Mucosa of stomach (tissue), 1 donor: ENCODE data around the gene CACNA1E.

ENCODE experiments used
- H3K27me3 ChIP-seq: one replicate; pipeline ENCODE4 v1.7.0; 2013; ENCODE audit warnings: mild to moderate bottlenecking, low read length; ENCODE audit not compliant: control insufficient read depth, insufficient read depth
- H3K36me3 ChIP-seq: one replicate; pipeline ENCODE4 v1.7.0; 2013; ENCODE audit warnings: low read length; ENCODE audit not compliant: control insufficient read depth, insufficient read depth
- H3K4me1 ChIP-seq: one replicate; pipeline ENCODE4 v1.7.0; 2013; ENCODE audit warnings: mild to moderate bottlenecking, low read length; ENCODE audit not compliant: control insufficient read depth, insufficient read depth
- H3K4me3 ChIP-seq: one replicate; pipeline ENCODE4 v1.7.0; 2013; ENCODE audit warnings: low read length
- H3K9ac ChIP-seq: one replicate; pipeline ENCODE4 v1.7.0; 2013; ENCODE audit warnings: mild to moderate bottlenecking, low read length, moderate library complexity
- H3K9me3 ChIP-seq: one replicate; pipeline ENCODE4 v1.7.0; 2013; ENCODE audit warnings: mild to moderate bottlenecking, low read length, moderate library complexity; ENCODE audit not compliant: control insufficient read depth
- donor health status: Pancreatic carcinoma.

Gene CACNA1E

DNA sequence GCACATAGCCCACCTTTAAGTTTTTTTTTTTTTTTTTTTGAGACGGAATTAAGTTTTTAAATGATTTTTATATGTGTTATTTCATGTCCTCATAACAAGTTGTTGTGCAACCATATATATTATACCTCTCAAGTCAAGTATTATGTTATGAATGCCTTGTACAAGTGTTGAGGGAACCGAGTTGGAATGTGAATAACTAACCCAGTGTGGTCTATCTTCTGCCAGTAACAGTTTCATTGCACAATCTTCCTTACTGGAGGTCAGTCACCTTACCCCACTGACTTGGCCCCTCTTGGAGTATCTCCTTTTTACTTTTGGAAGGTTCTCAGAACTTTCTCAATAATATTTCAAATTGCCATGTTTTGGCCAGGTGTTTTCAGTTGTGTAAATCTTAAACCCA, 201.9 kb downstream of the CACNA1E start:
- H3K4me1 ChIP-seq, result no peaks in the 10 kb centered on the region
- H3K36me3 ChIP-seq, result no peaks in the 10 kb centered on the region
- H3K4me3 ChIP-seq, result no peak overlapping the region
- no peaks in the 10 kb centered on the region for H3K27me3 ChIP-seq
- H3K9me3 ChIP-seq, result no peaks in the 10 kb centered on the region
- H3K9ac ChIP-seq, result no peak overlapping the region

DNA sequence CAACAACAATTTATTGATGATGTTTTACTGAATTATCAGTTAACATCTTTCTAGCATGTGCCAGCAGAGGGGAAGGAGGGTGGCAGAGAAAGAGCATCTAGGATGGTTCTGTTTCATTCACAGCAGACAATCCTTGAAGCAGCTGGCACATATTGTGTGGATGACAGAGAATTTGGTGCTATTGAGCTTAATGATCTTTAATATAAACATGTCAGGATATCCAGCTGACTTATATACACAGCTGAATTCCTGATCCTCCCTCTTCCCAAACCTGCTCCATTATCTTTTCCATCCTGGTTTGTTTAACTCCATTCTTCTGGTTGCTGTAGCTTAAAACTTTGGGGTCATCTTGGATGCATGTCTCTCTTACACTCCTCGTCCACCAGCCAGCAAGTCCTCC, 218.6 kb downstream of the CACNA1E start:
- Histone ChIP-seq H3K4me3 (no peak overlapping the region), H3K9me3 (no peaks in the 10 kb centered on the region), H3K36me3 (no peaks in the 10 kb centered on the region), H3K9ac (no peak overlapping the region), H3K4me1 (no peaks in the 10 kb centered on the region), H3K27me3 (no peaks in the 10 kb centered on the region)

DNA sequence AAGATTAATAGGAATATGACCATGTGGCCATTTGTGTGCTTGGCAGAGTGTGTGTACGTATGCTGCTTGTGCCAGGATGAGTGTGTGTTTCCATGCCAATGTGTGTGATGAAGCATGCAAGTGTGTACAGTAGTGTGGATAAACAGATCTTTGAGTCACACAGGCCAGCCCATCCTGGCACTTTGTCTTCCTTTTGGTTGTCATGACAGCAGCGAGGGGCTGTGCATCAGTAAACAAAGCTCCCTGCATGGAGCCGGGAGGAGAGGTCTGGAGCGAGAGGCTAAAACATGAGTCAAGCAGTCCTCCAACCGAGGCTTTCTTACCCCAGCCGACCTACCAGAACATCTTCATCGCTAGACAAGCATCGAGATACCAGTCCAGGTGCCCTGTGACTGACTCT, 221.2 kb downstream of the CACNA1E start:
- no peak overlapping the region for H3K9ac ChIP-seq
- H3K36me3 ChIP-seq, result no peaks in the 10 kb centered on the region
- H3K27me3 ChIP-seq, result no peaks in the 10 kb centered on the region
- no peaks in the 10 kb centered on the region for H3K4me1 ChIP-seq
- H3K4me3 ChIP-seq, result no peak overlapping the region
- H3K9me3 ChIP-seq, result no peaks in the 10 kb centered on the region

DNA sequence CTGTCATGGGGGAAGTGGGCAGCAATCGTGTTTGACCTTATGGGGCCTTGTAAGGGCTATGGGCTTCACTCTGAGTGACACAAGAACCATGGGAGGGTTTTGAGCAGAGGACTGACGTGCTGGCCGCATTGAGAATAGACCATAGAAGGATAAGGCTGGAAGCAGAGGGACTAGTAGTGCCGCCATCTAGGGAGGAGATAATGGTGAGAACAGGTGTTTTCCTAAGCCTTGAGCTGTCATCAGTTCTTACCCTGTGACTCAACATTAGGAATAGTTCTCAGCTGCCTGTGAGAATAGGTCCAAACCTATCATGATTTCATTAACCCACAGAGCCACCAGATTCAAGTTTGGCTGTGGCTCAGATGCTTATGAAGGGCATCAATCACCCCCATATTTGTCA, 228.5 kb downstream of the CACNA1E start:
- H3K27me3 ChIP-seq, result no peaks in the 10 kb centered on the region
- H3K9ac ChIP-seq, result no peak overlapping the region
- H3K36me3 ChIP-seq, result no peaks in the 10 kb centered on the region
- no peaks in the 10 kb centered on the region for H3K9me3 ChIP-seq
- no peaks in the 10 kb centered on the region for H3K4me1 ChIP-seq
- H3K4me3 ChIP-seq, result no peak overlapping the region

DNA sequence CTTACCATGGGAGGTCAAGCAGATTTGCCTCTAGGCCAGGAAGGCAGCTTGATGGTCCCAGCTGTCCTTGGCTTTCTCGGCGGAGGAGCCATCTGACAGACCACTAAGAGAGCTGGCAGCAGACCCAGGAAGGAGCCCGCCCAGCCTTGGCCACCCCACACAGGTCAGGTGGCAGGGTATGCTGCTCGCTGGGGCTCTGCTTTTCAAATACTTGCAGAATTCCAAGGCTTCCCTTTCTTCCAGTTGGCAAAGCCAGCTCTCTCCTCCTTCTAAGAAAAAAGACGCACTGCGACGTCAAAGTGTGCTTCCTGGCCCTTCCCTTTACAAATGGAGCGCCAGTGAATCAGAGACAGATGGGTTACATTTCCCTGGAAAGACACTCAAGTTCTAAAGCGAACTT, 229.4 kb downstream of the CACNA1E start:
- no peaks in the 10 kb centered on the region for H3K27me3 ChIP-seq
- H3K36me3 ChIP-seq, result no peaks in the 10 kb centered on the region

DNA sequence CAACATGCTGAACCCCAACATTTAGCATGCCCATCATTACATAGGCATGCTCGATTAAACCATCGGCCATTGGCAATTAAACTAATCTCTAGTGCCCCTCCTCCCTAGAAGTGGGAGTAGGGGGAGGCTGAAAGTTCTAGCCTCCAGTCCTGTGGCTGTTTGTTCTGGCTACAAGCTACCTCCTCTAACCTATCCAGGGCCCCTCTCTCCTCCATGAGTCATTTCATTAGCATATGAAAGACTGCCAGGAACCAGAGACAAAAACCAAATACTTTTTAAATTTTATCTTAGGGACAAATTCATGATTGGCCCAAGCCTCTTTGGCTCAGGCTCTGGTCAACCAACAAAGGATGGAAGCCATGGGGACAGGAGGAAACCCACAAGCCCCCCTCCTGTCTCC, 231.1 kb downstream of the CACNA1E start:
- no peaks in the 10 kb centered on the region for H3K36me3 ChIP-seq
- no peaks in the 10 kb centered on the region for H3K27me3 ChIP-seq
- H3K9ac ChIP-seq, result no peak overlapping the region
- no peaks in the 10 kb centered on the region for H3K4me1 ChIP-seq
- no peaks in the 10 kb centered on the region for H3K9me3 ChIP-seq
- no peak overlapping the region for H3K4me3 ChIP-seq

More for the DNA sequence above, 229.4 kb downstream of the CACNA1E start:
- H3K4me1 ChIP-seq, result no peaks in the 10 kb centered on the region
- no peaks in the 10 kb centered on the region for H3K9me3 ChIP-seq
- H3K9ac ChIP-seq, result no peak overlapping the region
- no peak overlapping the region for H3K4me3 ChIP-seq

DNA sequence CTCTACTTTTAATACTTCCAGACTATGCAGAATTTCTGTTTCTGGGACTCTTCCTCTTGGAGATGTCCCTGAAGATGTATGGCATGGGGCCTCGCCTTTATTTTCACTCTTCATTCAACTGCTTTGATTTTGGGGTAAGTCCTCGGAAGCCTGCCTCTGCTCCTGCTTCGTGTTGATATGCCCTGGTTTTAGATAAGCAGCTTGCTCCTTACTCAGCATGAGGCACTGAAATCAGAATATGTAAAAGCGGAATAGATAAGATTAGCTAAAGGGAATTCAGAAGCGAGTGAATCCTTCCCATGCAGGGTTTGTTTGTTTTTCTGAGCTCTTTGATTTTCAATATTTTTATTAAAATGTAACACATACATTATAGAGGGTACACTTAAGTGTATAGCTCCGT, 234.7 kb downstream of the CACNA1E start:
- H3K27me3 ChIP-seq, result no peaks in the 10 kb centered on the region
- no peak overlapping the region for H3K9ac ChIP-seq
- no peaks in the 10 kb centered on the region for H3K4me1 ChIP-seq
- no peaks in the 10 kb centered on the region for H3K36me3 ChIP-seq
- H3K9me3 ChIP-seq, result no peaks in the 10 kb centered on the region
- H3K4me3 ChIP-seq, result no peak overlapping the region

DNA sequence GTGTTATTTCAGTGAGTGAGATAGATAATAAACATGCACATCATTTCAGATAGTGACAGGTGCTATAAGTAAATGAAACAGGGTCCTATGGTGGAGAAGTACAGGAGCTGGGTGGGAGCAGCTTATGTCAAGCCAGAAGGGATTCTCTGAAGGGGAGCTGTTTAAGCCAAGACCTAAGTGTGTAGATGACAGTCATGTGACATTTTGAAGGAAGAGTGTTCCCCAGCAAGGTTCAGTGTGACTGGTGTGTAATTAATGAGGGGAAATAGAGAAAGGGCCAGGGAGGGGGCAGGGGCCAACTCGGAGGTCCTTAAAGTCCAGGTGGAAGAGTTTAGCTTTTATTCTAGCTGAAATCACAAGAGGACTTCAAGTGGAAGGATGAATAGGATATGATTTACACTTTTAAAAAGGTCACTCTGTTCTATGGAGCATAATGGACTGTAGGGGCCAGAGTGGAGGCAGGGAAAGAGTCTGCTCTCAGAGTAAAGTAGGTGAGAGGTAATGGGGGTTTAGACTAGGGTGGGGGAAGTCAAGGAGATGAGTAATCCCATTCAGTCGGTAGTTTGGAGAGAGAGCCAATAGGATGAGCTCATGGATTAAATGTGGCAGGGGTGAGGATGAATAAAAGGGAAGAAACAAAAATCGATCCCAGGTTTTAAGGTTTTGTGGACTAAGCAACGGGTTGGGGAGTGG, 243.1 kb downstream of the CACNA1E start:
- no peak overlapping the region for H3K4me3 ChIP-seq
- H3K9me3 ChIP-seq, result no peaks in the 10 kb centered on the region
- no peaks in the 10 kb centered on the region for H3K4me1 ChIP-seq
- H3K36me3 ChIP-seq, result no peaks in the 10 kb centered on the region
- no peak overlapping the region for H3K9ac ChIP-seq
- no peaks in the 10 kb centered on the region for H3K27me3 ChIP-seq

DNA sequence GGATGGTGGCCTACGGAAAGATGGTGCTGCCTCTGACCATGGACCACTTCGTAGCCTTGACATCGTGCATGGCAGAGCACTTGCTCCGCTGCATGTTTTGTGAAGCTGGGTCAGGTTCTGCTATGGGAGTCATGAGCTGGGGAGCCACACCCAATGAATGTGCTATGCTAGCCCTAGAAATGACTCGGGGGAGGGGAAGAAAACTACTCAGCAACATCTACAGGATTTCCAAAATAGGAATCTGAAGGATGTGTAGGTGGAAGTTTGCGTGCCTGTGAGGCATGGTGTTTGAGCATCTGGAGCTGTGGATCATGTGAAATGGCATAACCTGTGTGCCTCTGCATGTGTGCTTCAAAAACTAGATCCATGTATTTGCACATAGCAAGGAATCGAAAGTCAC, 247.3 kb downstream of the CACNA1E start:
- Histone ChIP-seq H3K4me1 (no peaks in the 10 kb centered on the region), H3K9me3 (no peaks in the 10 kb centered on the region), H3K36me3 (no peaks in the 10 kb centered on the region), H3K27me3 (no peaks in the 10 kb centered on the region), H3K9ac (no peak overlapping the region), H3K4me3 (no peak overlapping the region)

DNA sequence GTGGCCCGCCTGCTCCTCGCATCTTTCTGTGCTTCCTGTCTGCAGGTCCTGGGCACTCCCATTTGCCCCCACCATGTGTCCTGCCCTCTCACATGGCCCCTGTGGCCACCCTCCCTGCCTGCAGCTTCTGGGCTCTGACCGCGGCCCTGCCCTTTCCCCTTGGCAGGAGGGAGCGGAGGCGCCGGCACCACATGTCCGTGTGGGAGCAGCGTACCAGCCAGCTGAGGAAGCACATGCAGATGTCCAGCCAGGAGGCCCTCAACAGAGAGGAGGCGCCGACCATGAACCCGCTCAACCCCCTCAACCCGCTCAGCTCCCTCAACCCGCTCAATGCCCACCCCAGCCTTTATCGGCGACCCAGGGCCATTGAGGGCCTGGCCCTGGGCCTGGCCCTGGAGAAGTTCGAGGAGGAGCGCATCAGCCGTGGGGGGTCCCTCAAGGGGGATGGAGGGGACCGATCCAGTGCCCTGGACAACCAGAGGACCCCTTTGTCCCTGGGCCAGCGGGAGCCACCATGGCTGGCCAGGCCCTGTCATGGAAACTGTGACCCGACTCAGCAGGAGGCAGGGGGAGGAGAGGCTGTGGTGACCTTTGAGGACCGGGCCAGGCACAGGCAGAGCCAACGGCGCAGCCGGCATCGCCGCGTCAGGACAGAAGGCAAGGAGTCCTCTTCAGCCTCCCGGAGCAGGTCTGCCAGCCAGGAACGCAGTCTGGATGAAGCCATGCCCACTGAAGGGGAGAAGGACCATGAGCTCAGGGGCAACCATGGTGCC, 249.1 kb downstream of the CACNA1E start:
- Histone ChIP-seq H3K9me3 (no peaks in the 10 kb centered on the region), H3K27me3 (no peaks in the 10 kb centered on the region), H3K36me3 (no peaks in the 10 kb centered on the region), H3K4me1 (no peaks in the 10 kb centered on the region), H3K9ac (no peak overlapping the region), H3K4me3 (no peak overlapping the region)

DNA sequence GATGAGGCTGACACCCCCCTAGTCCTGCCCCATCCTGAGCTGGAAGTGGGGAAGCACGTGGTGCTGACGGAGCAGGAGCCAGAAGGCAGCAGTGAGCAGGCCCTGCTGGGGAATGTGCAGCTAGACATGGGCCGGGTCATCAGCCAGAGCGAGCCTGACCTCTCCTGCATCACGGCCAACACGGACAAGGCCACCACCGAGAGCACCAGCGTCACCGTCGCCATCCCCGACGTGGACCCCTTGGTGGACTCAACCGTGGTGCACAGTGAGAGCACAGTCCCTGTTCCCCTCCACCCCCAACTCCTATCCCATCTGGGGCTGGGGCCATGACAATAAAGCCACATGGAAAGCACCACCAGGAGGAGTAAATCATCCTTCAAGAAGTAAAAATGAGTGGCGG, 250.2 kb downstream of the CACNA1E start:
- Histone ChIP-seq H3K9me3 (no peaks in the 10 kb centered on the region), H3K4me1 (no peaks in the 10 kb centered on the region), H3K4me3 (no peak overlapping the region), H3K27me3 (no peaks in the 10 kb centered on the region), H3K36me3 (no peaks in the 10 kb centered on the region), H3K9ac (no peak overlapping the region)

DNA sequence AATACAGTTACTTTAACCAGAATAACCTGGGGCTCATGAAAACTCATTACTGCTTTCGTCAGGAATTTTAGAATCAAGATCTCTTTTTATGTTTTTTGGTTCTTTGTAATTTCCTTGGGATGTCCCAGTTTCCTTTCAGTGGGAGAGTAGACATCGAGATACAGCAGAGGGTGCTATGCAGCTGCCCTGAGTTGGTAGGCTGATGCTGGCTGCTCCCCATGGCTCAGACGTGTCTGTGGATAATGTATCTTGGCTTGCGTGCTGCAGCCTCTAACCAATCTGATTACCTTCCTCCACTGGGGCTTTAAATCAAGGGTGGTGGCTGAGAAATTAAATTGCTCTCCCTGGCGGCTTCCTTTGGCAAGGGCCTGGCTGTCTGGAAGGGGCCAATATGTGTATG, 253.7 kb downstream of the CACNA1E start:
- H3K36me3 ChIP-seq, result no peaks in the 10 kb centered on the region
- H3K4me3 ChIP-seq, result no peak overlapping the region
- H3K9me3 ChIP-seq, result no peaks in the 10 kb centered on the region
- H3K9ac ChIP-seq, result no peak overlapping the region
- no peaks in the 10 kb centered on the region for H3K4me1 ChIP-seq
- H3K27me3 ChIP-seq, result no peaks in the 10 kb centered on the region
